H9 (cell line): ENCODE results near the gene SULT2B1. TPM values are rescaled to one million over a fixed set of nuclear protein-coding genes. Genes with fewer than 3 reads are reported as not detected.

Source experiments
- DNase-seq: peaks from one replicate; pipeline ENCODE4 v3.0.0-alpha.2; 2017
- H2AFZ ChIP-seq: one replicate; pipeline ENCODE4 v1.6.1; 2013; ENCODE audit warnings: mild to moderate bottlenecking, low read length, control low read depth, moderate library complexity
- H2AK5ac ChIP-seq: 2 replicates; pipeline ENCODE4 v1.6.1; 2013; ENCODE audit warnings: low read length, control low read depth, mixed read lengths; ENCODE audit not compliant: insufficient read length
- H2BK120ac ChIP-seq: one replicate; pipeline ENCODE4 v1.6.1; 2013; ENCODE audit warnings: low read depth, mild to moderate bottlenecking, low read length, control low read depth, inconsistent platforms; ENCODE audit not compliant: poor library complexity, severe bottlenecking
- H2BK12ac ChIP-seq: 2 replicates; pipeline ENCODE4 v1.6.1; 2013; ENCODE audit warnings: low read length, control low read depth, mixed read lengths, low read depth; ENCODE audit not compliant: insufficient read length
- H2BK15ac ChIP-seq: 2 replicates; pipeline ENCODE4 v1.6.1; 2013; ENCODE audit warnings: low read depth, low read length, control low read depth
- H2BK20ac ChIP-seq: one replicate; pipeline ENCODE4 v1.6.1; 2013; ENCODE audit warnings: low read depth, mild to moderate bottlenecking, low read length, control low read depth, inconsistent platforms; ENCODE audit not compliant: poor library complexity, severe bottlenecking
- H2BK5ac ChIP-seq: 2 replicates; pipeline ENCODE4 v1.6.1; 2013; ENCODE audit warnings: low read length, control low read depth, mixed read lengths; ENCODE audit not compliant: insufficient read length
- H3K14ac ChIP-seq: 2 replicates; pipeline ENCODE4 v1.6.1; 2013; ENCODE audit warnings: low read length, control low read depth; ENCODE audit not compliant: insufficient read depth
- H3K18ac ChIP-seq: 2 replicates; pipeline ENCODE4 v1.6.1; 2013; ENCODE audit warnings: low read depth, mild to moderate bottlenecking, mixed read lengths, low read length, control low read depth; ENCODE audit not compliant: insufficient read length
- H3K23ac ChIP-seq: 2 replicates; pipeline ENCODE4 v1.6.1; 2013; ENCODE audit warnings: low read length, control low read depth, mixed read lengths, low read depth; ENCODE audit not compliant: insufficient read length
- H3K23me2 ChIP-seq: 2 replicates; pipeline ENCODE4 v1.6.1; 2013; ENCODE audit warnings: low read depth, mild to moderate bottlenecking, mixed read lengths, low read length, control low read depth; ENCODE audit not compliant: insufficient read length, poor library complexity, severe bottlenecking
- H3K27ac ChIP-seq: 2 replicates; pipeline ENCODE4 v1.5.1; 2013; ENCODE audit warnings: low read length, control low read depth, mixed read lengths, low read depth; ENCODE audit not compliant: insufficient read length
- H3K27me3 ChIP-seq: 2 replicates; pipeline ENCODE4 v1.6.1; 2013; ENCODE audit warnings: low read length, control low read depth, inconsistent platforms; ENCODE audit not compliant: insufficient read depth
- H3K4ac ChIP-seq: 2 replicates; pipeline ENCODE4 v1.6.1; 2013; ENCODE audit warnings: low read depth, mild to moderate bottlenecking, control low read depth, inconsistent platforms, low read length, moderate library complexity
- H3K4me1 ChIP-seq: 2 replicates; pipeline ENCODE4 v1.6.1; 2013; ENCODE audit warnings: low read length, control low read depth, inconsistent platforms; ENCODE audit not compliant: insufficient read depth
- H3K4me2 ChIP-seq: 2 replicates; pipeline ENCODE4 v1.6.1; 2013; ENCODE audit warnings: low read length, control low read depth, mixed read lengths; ENCODE audit not compliant: insufficient read length, insufficient read depth
- H3K56ac ChIP-seq: 2 replicates; pipeline ENCODE4 v1.6.1; 2013; ENCODE audit warnings: low read depth, mild to moderate bottlenecking, mixed read lengths, low read length, control low read depth; ENCODE audit not compliant: insufficient read length
- H3K79me1 ChIP-seq: 2 replicates; pipeline ENCODE4 v1.6.1; 2013; ENCODE audit warnings: low read depth, mild to moderate bottlenecking, moderate library complexity, low read length, control low read depth, inconsistent platforms; ENCODE audit not compliant: insufficient read depth, poor library complexity, severe bottlenecking
- H3K79me2 ChIP-seq: 2 replicates; pipeline ENCODE4 v1.6.1; 2013; ENCODE audit warnings: low read length, control low read depth, inconsistent platforms; ENCODE audit not compliant: insufficient read depth
- H3K9ac ChIP-seq: 2 replicates; pipeline ENCODE4 v1.6.1; 2013; ENCODE audit warnings: low read length, control low read depth, mixed read lengths; ENCODE audit not compliant: insufficient read length; ENCODE audit errors: extremely low read depth
- H3K9me3 ChIP-seq: one replicate; pipeline ENCODE4 v1.6.1; 2013; ENCODE audit warnings: low read depth, low read length, inconsistent platforms; ENCODE audit not compliant: control insufficient read depth
- H3T11ph ChIP-seq: one replicate; pipeline ENCODE4 v1.6.1; 2013; ENCODE audit warnings: mild to moderate bottlenecking, low read length, control low read depth, inconsistent platforms
- H4K20me1 ChIP-seq: one replicate; pipeline ENCODE4 v1.6.1; 2013; ENCODE audit not compliant: control insufficient read depth, insufficient read length, insufficient read depth
- H4K5ac ChIP-seq: 2 replicates; pipeline ENCODE4 v1.6.1; 2013; ENCODE audit warnings: low read depth, mild to moderate bottlenecking, mixed read lengths, low read length, control low read depth; ENCODE audit not compliant: insufficient read length
- H4K8ac ChIP-seq: replicated peaks from 2 replicates; pipeline ENCODE4 v1.6.1; 2013; ENCODE audit warnings: low read length, control low read depth, mixed read lengths, low read depth; ENCODE audit not compliant: insufficient read length
- H4K91ac ChIP-seq: 2 replicates; pipeline ENCODE4 v1.6.1; 2013; ENCODE audit warnings: low read depth, mild to moderate bottlenecking, moderate library complexity, mixed read lengths, low read length, control low read depth; ENCODE audit not compliant: insufficient read length
- H3K27ac Mint-ChIP-seq, 3 experiments: 2 replicates in 2 of 3; 3 replicates in 1 of 3; pipeline ENCODE4 v1.8.0; 2020 to 2021; ENCODE audit warnings: mixed read lengths in 3 of 3, mild to moderate bottlenecking in 1 of 3, moderate library complexity in 1 of 3
- H3K27me3 Mint-ChIP-seq: 2 replicates; pipeline ENCODE4 v1.8.0; 2021; ENCODE audit warnings: low read depth, mild to moderate bottlenecking, moderate library complexity, mixed read lengths
- H3K36me3 Mint-ChIP-seq, 3 experiments: 2 replicates in 2 of 3; 3 replicates in 1 of 3; pipeline ENCODE4 v1.8.0; 2020 to 2021; ENCODE audit warnings: low read depth in 3 of 3, mixed read lengths in 3 of 3; ENCODE audit not compliant: insufficient read depth in 1 of 3
- H3K4me1 Mint-ChIP-seq, 2 experiments: 2 replicates each; pipeline ENCODE4 v1.8.0; 2020; ENCODE audit warnings: mixed read lengths in 2 of 2
- H3K4me3 Mint-ChIP-seq, 2 experiments: 2 replicates in 1 of 2; 3 replicates in 1 of 2; pipeline ENCODE4 v1.8.0; 2020 to 2021; ENCODE audit warnings: mild to moderate bottlenecking in 2 of 2, mixed read lengths in 2 of 2, moderate library complexity in 1 of 2
- H3K9me3 Mint-ChIP-seq, 2 experiments: 2 replicates in 1 of 2; 3 replicates in 1 of 2; pipeline ENCODE4 v1.8.0; 2020; ENCODE audit warnings: mild to moderate bottlenecking in 2 of 2, mixed read lengths in 2 of 2, moderate library complexity in 1 of 2
- CTCF ChIP-seq: fragments of 200-600 bp; sonication (generic); conservative IDR thresholded peaks from 3 replicates; pipeline ENCODE4 v1.8.0; 2021; ENCODE audit warnings: antibody characterized with exemption, mild to moderate bottlenecking
- WGBS: extraction: QIAGEN DNeasy Blood & Tissue Kit; methylation state at CpG from one replicate; pipeline ENCODE4 v1.1.7; 2013; ENCODE audit warnings: missing lambda C conversion rate, low lambda C conversion rate, mixed read lengths; ENCODE audit not compliant: insufficient read length; ENCODE audit errors: extremely low coverage; 5-methylcytosine and 5-hydroxymethylcytosine counted together
- total RNA-seq: library from RNA; stranded (reverse); gene quantifications from 2 replicates; pipeline ENCODE4 v1.2.1, GENCODE V29; 2021

Gene SULT2B1
- total RNA-seq, 1 experiment from 2014 or later = 1.7 TPM

- no peak overlapping the region for H3K27ac Mint-ChIP-seq
- Histone ChIP-seq H2BK5ac (no peak overlapping the region), H3K14ac (no peak overlapping the region), H2AFZ (no peak overlapping the region), H3K23me2 (no peaks in the 10 kb centered on the region), H2BK15ac (no peak overlapping the region), H4K8ac (no peak overlapping the region), H3K9me3 (no peaks in the 10 kb centered on the region), H3K27ac (no peak overlapping the region), H4K91ac (no peak overlapping the region), H3K23ac (no peak overlapping the region), H3K4me2 (no peak overlapping the region), H4K5ac (no peak overlapping the region), H2AK5ac (no peak overlapping the region), H3T11ph (no peak overlapping the region), H3K9ac (no peak overlapping the region), H3K27me3 (no peaks in the 10 kb centered on the region), H3K18ac (no peak overlapping the region), H4K20me1 (no peaks in the 10 kb centered on the region), H3K79me1 (no peaks in the 10 kb centered on the region), H3K4me1 (peaks cover 6% of the 10 kb centered on the region; the same call in 1 of the 2 replicates), H2BK120ac (no peak overlapping the region), H3K4ac (no peak overlapping the region), H3K56ac (no peak overlapping the region), H3K79me2 (no peaks in the 10 kb centered on the region), H2BK12ac (no peak overlapping the region), H2BK20ac (no peak overlapping the region)
- WGBS = no CpG with 5 or more reads among the region's 25 CpGs
- no peak for TF ChIP-seq CTCF
- no peaks in the 10 kb centered on the region; the same call in 1 of the 2 replicates for H3K27me3 Mint-ChIP-seq
- DNase-seq = peak; percentile 72
- peaks cover 0 to 2% of the 10 kb centered on the region in 2 experiments; a peak in 1 of 5 replicates for H3K9me3 Mint-ChIP-seq
- H3K4me1 Mint-ChIP-seq = peaks cover 14 to 18% of the 10 kb centered on the region in 2 experiments
- no peaks in the 10 kb centered on the region for H3K36me3 Mint-ChIP-seq
- H3K4me3 Mint-ChIP-seq = no peak overlapping the region
Measured at GRCh38 chr19:48544856-48545750, 6.9 kb upstream of the SULT2B1 start.
